HK-2 (cell line): ENCODE results near the gene UNC5A.
A peak's percentile ranks its signal among the peaks of the same experiment; 100 is the strongest.

ENCODE experiments used
- DNase-seq: peaks from one replicate; pipeline ENCODE4 v3.0.0-alpha.2; 2018; ENCODE audit not compliant: unreplicated experiment

Gene UNC5A

DNA sequence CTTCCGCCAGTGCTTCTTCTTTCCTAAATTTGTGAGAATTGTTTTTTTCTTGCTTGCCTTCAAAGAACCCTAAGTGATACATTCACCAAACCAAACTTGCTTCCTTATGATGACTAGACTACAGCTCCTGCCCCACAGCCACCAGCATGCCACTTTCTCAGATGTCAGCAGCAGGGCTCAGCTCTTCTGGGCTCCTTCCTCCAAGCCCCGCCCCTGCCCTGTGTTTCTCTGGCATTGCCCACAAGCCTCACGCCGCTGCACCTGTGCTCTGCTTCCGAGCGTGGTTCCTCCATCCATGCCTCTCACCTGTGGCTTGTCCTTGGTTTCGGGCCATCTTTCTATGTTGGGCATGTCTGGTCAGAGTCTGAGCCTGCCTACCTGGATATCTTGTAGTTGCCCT is 10.6 kb downstream of the UNC5A start:
- no peak for DNase-seq

DNA sequence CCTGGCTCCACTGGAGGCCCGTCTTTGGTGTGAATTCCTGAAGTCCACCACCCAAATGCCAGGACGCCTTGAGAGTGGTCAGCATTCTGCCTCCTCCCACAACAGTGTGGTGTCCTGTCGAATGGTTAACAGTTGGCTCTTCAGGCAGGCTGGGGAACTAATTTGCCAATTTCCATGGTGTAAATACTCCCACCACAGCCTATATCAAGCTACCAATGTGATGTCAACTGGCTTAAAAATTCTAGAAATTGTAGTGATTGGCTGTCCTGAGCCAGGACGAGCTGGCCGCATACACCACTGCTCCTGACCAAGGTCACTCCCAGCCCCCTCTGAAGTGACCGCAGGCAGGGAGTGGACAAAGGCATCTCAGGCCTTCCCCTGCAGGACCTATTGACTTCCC is 11.1 kb downstream of the UNC5A start:
- DNase-seq: no peak

DNA sequence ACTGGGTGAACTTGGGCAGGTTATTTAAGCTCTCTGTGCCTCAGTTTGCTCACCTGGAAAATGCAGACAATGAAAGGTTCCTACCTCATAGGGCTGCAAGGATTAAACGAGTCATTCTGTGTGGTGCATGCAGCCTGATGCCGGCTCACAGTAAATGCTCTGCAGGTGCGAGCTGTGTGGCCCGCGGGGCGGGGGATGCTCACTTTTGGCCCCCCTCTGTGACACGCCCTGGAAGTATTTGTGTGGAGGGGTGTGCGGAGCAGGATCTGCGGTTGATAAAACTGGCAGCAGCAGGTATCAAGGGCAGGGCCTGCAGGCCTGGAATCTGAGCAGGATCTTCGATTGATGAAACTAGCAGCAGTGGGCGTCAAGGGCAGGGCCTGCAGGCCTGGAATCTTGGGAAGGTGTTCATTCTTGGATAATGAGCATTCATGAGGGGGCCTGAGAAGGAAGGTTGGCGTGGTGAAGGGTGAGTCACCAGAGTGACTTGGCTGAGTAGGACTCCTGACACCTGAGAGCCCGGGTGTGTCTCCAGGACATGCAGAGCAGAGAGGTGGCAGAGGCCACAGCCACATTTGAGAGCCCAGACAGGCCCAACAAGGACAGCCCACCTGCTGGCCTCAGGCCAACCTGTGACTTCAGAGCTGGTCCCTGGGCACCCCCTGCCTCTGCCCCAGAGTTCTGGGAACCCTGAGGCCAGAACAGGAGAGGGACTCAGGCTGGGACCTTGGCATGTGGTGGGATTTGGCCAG is 11.9 kb downstream of the UNC5A start:
- peak; percentile 34 for DNase-seq

GRCh38 chr5:176822793-176823481 is 12.6 kb downstream of the UNC5A start:
- DNase-seq: no peak

DNA sequence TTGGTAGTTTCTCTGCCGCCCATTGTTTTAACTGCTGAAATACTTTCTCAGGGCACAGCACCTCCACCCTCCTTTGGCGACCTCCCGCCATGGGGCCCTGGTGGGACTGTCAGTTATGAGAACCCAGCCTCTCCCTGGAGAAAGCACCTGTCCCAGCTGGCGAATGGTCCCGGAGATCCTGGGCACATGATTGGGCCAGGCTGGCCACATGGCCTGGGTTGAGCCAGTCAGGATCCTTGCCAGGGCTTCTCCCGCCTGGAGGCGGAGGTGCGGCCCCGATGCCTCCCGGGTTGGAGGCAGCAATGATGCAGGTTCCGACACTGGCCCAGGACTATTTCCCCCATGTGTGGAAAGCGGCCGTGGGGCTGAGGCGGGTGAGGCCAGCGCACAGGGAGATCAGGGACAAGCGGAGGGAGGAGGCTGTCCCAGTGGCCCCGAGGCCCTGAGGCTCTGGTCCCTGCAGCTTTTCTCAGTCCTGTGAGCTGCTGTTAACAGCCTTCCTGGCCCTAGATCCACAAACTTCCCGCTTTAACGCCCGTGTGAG is 13.6 kb downstream of the UNC5A start:
- DNase-seq: no peak

DNA sequence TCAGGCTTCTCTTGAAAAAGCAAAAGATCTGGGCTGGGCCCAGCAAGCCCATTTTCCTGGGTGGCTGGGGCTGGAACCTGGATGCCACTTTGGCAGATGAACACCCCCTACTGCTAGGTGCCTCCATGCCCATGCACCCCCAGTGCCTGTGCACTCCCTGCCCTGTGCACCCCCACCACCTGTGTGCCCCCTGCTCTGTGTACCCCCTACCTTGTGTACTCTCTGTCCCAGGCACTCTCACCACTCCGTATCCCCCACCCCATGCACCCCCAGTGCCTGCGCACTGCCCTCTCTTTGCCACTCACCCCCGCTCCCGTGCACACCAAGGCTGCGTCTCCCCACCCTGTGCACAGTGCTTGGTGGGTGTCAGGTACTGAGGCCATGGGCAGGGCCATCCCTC is 14.2 kb downstream of the UNC5A start:
- no peak for DNase-seq

DNA sequence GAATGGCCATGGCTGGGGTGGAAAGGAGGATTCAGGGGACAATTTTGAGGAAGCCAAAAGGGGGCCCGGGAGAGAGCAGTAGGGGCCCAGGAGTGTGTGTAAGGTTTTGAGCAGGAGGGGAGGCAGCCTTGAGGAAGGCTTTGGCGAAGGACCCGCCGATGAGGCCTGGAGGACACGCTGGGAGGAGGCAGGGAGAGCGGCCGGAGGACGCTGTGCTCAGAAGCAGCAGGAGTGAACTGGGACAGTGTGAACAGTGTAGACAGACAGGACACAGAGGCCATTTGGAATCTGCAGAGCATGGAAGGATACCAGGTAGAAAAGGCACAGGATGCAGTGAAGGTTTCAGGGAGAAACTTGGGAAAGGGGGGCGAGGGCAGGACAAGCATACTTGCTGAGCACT is 14.9 kb downstream of the UNC5A start:
- DNase-seq: no peak

DNA sequence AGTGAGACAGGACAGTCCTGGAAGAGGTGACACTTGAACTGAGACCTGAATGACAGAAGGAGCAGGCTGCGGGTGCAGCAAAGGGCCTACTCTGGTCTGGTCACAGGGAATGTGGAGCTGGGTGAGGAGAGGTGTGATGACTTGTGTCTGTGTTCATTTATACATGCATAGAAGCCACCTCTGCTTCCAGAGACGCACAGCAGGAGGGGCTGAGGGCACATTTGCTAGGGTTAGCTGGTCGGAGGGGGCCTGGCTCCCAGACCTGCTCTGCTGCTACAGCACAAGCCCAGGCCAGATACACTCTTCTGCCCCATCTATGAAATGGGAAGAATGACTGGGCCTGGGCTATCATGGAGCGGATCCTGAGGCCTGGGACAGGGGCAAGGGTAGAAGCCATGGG is 15.6 kb downstream of the UNC5A start:
- no peak for DNase-seq

DNA sequence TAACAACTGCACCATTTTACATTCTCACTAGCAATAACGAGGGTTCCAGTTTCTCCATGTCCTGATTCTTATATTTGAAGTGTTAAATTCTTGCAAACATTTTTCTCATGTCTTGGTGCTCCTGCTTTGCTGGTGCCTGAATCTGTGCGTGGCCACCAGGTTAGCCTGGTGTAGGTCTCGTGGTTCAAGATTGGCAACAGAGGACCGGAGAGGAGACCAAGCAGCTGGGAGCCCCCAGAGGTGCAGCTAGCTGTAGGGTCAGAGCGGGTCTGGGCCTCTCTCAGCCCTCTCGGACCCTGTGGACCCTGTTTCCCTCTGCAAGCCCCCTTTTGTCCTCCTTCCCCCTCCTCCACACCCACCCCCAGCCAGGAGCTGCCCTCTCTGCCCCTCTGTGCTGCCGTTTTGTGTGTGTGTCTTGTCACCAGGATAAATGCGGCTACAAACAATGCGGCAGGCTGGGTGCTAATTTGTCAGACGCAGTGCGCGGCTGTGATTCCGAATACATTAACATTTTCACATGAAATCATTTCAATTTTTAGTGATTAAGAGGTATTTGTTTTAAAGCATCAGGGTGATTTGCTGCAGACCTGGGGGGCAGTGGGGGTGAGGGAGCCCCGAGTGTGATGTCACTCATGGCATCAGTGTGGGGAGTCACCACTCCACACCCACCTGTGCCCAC is 17.5 kb downstream of the UNC5A start:
- no peak for DNase-seq

GRCh38 chr5:176829320-176829719 is 19.0 kb downstream of the UNC5A start:
- DNase-seq: no peak

DNA sequence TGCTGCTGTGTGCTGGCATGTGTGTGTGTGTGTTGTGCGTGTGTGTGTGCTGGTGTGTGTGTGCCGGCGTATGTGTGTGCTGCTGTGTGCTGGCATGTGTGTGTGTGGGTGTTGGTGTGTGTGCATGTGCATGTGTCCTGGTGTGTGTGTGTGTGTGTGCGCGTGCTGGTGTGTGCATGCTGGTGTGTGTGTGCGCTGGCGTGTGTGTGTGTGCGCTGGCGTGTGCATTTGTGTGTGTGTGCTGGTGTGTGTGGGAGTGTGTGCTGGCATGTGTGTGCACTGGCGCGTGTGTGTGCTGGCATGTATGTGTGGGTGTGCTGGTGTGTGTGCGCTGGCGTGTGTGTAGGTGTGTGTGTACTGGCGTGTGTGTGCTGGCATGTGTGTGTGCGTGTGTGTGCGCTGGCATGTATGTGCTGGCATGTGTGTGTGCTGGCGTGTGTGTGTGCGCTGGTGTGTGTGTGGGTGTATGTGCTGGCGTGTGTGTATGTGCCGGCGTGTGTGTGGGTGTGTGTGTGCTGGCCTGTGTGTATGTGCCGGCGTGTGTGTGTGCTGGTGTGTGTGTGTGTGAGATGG is 20.1 kb downstream of the UNC5A start:
- no peak for DNase-seq

GRCh38 chr5:176830995-176831423 is 20.6 kb downstream of the UNC5A start:
- no peak for DNase-seq

DNA sequence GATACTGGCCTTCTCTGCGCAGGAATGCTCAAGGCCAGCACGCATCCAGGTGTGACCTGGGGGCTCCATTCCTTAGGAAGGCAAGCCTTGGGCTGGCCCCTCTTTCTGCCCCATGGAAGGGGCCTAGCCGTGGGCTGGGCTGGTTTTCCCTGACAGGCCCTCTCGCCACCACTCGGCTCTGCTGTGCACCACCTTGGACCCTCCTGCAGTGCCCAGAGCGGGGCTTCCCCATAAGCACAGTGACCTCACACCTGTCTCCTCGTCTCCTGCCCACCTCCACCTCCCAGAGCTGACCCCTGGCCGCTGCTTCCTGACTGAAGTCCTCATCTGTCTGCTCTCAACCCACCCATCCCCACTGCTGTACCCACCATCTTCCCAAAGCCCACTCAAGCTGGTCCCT is 21.1 kb downstream of the UNC5A start:
- no peak for DNase-seq

DNA sequence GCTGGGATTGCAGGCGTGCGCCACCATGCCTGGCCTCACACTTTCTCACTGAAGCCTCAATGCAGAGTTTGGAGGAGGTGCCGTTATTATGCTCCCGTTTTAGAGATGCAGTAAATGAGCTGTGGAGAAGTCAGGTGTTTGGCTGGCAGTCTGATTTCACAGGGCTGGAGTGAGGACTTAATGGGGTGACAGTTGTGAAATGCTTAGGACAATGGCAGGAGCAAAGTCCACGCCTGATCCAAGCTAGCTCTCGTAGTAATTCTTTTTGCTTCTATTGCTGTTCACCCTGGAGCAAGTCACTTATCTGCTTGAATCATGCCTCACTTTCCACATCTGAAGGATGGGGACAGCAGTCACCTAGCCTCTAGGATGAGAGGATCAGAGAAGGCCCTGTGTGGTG is 21.8 kb downstream of the UNC5A start:
- DNase-seq: no peak

DNA sequence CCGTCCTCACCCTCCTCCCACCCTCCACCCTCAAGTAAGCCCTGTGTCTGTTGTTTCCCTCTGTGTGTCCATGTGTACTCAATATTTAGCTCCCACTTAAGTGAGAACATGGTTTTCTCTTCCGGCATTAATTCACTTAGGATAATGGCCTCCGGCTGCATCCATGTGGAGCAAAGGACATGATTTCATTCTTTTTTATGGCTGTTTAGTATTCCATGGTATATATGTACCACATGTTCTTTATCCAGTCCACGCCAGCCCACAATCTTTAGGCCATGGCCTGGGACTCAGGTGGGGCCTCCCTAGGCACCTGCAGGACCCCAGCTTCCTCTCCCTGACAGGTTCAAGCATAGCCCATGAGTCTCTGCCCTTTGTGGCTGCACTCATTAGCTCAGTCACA is 22.9 kb downstream of the UNC5A start:
- DNase-seq: no peak

GRCh38 chr5:176835918-176836317 is 25.6 kb downstream of the UNC5A start:
- no peak for DNase-seq

DNA sequence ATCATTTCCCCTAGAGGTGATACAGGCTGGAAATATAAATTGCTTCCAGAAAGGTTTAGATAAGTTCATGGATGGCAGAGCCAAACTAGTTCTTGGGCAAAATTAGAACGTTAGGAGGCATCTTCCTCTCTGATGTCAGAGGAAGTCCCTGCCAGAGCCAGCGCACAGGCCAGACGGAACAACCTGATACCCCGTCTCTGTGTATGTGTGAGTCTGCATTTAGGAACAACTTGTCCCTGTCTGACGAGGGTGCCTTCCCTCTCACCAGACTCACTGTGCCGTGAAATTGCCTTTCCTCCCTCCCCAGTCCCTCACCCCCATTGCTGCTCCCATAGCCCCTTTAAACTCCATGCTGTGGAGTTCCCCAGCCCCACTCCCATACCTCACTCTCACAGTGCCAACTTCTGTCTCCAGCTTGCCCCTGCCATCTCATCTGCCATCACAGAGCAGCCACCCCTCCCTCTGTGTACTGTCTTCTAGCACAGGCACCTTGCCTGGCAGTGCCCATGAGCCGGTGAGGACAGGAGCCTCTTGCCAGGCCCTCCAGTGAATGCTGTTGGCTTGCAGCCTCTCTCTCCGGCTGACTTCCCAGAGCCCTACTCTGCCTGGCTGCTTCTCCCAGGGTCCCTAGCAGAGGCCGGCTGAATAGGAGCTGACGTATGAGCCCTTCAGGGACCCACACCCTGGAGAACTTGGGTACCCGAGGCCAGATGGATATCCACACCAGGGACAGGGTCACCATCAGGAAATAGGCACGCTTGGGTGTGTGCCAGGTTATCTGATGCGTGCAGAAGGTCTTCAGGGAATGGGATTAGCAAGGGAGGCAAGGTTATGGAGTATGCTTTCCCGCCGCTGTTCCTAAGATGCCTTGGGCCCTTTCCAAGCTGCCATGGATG is 26.7 kb downstream of the UNC5A start:
- DNase-seq: no peak

DNA sequence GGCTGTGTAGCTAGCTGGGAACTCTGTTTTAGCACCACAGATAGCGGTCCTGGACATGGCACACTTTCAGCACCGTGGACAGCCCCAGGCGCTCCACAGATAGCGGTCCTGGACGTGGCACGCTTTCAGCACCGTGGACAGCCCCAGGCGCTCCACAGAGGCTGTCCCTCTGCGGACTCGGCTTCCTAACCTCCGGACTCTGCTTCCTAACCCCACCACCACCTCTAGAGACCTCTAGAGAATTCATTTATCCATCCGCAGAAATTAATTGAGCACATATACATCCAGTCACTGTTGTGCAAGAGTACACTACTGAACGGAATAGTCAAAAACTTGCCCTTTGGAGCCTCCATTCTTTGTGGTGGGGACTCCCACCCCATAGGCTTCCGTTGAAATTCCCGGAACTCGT is 27.4 kb downstream of the UNC5A start:
- DNase-seq: peak; percentile 84

- no peak for DNase-seq
Observed at GRCh38 chr5:176843673-176844072, 33.3 kb downstream of the UNC5A start.

DNA sequence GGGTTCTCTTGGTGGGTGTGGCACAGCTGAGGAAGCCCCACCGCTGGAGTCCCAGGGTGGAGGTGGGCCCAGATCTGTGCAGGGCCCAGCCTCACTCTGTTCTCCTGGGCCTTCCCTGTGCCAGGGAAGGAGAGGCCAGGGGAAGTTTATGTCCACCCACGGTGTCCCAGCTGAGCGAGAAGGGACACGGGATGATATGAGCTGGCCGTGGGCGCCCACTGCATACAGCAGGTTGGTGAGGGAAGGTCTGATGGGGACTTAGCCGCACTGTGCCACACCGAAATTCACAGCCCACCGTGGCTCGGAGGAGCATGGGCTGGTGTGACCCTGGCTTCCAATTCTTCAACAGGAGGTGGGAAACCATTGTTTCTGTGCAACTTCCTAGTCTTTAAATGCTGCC is 33.9 kb downstream of the UNC5A start:
- no peak for DNase-seq

- DNase-seq: peak; percentile 66
Observed at GRCh38 chr5:176844706-176845391, 34.5 kb downstream of the UNC5A start.
